Neutrophil (primary cell): ENCODE data around the gene ZBED1.

Experiments
- H3K27ac ChIP-seq: fragments of 200-600 bp; sonication (generic); 2 replicates; pipeline ENCODE4 v1.5.1; 2016; ENCODE audit warnings: mild to moderate bottlenecking, moderate library complexity
- H3K27me3 ChIP-seq: fragments of 200-600 bp; sonication (generic); 2 replicates; pipeline ENCODE4 v1.6.0; 2016; ENCODE audit warnings: mild to moderate bottlenecking
- H3K36me3 ChIP-seq: fragments of 200-600 bp; sonication (generic); 2 replicates; pipeline ENCODE4 v1.5.1; 2017
- H3K4me1 ChIP-seq, 2 experiments: fragments of 200-600 bp in 1 of 2; sonication (generic) in 1 of 2; 1 replicate in 1 of 2; 2 replicates in 1 of 2; pipeline versions ENCODE4 v1.5.1 to v1.6.1; 2013 to 2016; ENCODE audit warnings: low read depth in 1 of 2, low read length in 1 of 2, mild to moderate bottlenecking in 1 of 2, moderate library complexity in 1 of 2; ENCODE audit not compliant: control insufficient read depth in 1 of 2, insufficient read depth in 1 of 2
- H3K4me3 ChIP-seq, 2 experiments: fragments of 200-600 bp in 1 of 2; sonication (generic) in 1 of 2; 1 replicate in 1 of 2; 2 replicates in 1 of 2; pipeline ENCODE4 v1.5.1; 2013 to 2016; ENCODE audit warnings: low read depth in 1 of 2, low read length in 1 of 2, mild to moderate bottlenecking in 1 of 2, moderate library complexity in 1 of 2
- H3K9me3 ChIP-seq: fragments of 200-600 bp; sonication (generic); 2 replicates; pipeline ENCODE4 v1.5.1; 2016
- TF ChIP-seq, protein P1 (sequence below): fragments of 200-600 bp; sonication (generic); IDR thresholded peaks from 2 replicates; pipeline ENCODE4 v1.5.1; 2016; ENCODE audit warnings: antibody characterized with exemption

ZBED1 gene

DNA sequence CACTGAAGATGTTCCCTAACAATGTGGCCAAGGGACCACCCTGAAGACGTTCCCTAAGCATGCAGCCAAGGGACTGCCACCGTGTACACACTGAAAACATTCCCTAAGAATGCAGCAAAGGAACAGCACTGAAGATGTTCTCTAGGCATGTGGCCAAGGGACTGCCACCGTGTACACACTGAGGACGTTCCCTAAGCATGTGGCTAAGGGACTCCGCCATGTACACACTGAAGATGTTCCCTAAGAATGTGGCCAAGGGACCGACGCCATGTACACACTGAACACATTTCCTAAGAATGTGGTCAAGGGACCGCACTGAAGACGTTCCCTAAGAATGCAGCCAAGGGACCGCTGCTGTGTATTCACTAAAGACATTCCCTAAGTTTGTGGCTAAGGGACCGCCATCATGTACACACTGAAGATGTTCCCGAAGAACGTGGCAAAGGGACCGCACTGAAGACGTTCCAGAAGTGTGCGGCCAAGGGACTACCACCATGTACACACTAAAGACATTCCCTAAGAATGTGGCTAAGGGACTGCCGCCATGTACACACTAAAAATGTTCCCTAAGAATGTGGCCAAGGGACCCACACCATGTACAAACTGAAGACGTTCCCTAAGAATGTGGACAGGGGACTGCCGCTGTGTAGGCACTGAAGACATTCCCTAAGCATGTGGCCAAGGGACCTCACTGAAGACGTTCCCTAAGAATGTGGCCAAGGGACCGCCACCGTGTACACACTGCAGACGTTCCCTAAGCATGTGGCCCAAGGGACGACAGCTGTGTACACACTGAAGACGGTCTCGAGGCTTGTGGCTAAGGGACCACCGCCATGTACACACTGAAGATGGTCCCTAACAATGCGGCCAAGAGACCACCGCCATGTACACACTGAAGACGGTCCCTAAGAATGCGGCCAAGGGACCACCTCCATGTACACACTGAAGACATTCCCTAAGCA is 54.8 kb downstream of the ZBED1 start:
- H3K9me3 ChIP-seq = no peaks in the 10 kb centered on the region
- H3K27me3 ChIP-seq = no peaks in the 10 kb centered on the region
- TF ChIP-seq, protein P1, sequence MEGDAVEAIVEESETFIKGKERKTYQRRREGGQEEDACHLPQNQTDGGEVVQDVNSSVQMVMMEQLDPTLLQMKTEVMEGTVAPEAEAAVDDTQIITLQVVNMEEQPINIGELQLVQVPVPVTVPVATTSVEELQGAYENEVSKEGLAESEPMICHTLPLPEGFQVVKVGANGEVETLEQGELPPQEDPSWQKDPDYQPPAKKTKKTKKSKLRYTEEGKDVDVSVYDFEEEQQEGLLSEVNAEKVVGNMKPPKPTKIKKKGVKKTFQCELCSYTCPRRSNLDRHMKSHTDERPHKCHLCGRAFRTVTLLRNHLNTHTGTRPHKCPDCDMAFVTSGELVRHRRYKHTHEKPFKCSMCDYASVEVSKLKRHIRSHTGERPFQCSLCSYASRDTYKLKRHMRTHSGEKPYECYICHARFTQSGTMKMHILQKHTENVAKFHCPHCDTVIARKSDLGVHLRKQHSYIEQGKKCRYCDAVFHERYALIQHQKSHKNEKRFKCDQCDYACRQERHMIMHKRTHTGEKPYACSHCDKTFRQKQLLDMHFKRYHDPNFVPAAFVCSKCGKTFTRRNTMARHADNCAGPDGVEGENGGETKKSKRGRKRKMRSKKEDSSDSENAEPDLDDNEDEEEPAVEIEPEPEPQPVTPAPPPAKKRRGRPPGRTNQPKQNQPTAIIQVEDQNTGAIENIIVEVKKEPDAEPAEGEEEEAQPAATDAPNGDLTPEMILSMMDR = no peak
- H3K27ac ChIP-seq = no peak overlapping the region
- no peaks in the 10 kb centered on the region for H3K4me1 ChIP-seq
- H3K36me3 ChIP-seq = no peaks in the 10 kb centered on the region
- H3K4me3 ChIP-seq = no peak overlapping the region

DNA sequence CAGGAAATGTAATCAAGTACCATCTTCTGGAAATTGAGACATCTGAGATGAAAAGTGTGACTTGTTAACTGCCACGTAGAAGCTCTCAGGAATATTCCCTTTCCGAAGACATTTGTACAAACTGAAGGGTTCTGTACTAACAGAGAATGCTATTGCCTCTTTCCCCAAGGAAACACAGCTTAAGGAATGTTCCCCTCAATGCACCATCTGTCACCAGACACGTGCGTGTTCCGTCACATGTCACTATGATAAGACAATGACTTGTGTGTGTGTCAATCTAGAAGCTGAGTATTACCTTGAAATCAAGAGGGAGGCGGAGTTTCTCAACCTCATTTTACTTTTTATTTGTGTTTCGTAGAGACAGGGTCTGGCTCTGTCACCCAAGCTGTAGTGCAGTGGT is 58.1 kb downstream of the ZBED1 start:
- no peaks in the 10 kb centered on the region for H3K9me3 ChIP-seq
- H3K4me1 ChIP-seq = no peaks in the 10 kb centered on the region
- H3K4me3 ChIP-seq = no peak overlapping the region
- H3K27me3 ChIP-seq = no peaks in the 10 kb centered on the region
- H3K36me3 ChIP-seq = no peaks in the 10 kb centered on the region
- TF ChIP-seq, protein P1 = no peak
- no peak overlapping the region for H3K27ac ChIP-seq

DNA sequence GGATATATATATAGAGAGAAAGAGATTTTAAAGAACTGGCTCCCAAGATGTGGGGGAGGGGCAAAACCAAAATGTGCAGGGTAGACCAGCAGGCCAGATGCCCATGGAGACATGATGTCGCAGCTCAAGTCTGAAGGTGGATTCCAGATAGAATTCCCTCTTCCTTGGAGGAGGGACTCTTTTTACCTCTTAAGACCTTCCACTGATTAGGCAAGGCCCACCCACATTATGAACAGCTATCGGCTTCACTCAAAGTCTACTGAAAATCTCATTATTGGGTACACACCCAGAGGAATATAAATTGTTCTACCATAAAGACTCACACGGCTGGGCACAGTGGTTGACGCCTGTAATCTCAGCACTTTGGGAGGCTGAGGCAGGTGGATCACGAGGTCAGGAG is 59.3 kb downstream of the ZBED1 start:
- Histone ChIP-seq H3K4me1 (no peaks in the 10 kb centered on the region), H3K9me3 (no peaks in the 10 kb centered on the region)

DNA sequence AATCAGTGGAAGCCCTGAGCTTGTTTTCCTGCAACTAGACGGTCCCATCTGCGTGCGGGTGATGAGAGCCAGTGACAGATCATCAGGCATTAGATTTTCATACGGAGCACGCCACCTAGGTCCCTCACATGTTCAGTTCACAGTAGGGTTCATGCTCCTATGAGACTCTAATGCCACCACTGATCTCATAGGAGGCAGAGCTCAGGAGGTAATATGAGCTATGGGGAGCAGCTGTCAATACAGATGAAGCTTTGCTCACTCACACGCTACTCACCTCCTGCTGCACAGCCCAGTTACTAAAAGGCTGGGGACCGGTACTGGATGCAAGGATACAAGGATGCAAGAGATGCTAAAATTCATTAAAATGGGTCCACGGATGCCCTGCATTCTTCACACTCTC is 61.2 kb downstream of the ZBED1 start:
- Histone ChIP-seq H3K27me3 (no peaks in the 10 kb centered on the region), H3K36me3 (no peaks in the 10 kb centered on the region), H3K27ac (no peak overlapping the region), H3K9me3 (no peaks in the 10 kb centered on the region), H3K4me1 (no peaks in the 10 kb centered on the region), H3K4me3 (no peak overlapping the region)
- TF ChIP-seq, protein P1 = no peak

More for the DNA sequence above, 59.3 kb downstream of the ZBED1 start:
- H3K27ac ChIP-seq = no peak overlapping the region
- TF ChIP-seq, protein P1 = no peak
- no peak overlapping the region for H3K4me3 ChIP-seq
- no peaks in the 10 kb centered on the region for H3K36me3 ChIP-seq
- H3K27me3 ChIP-seq = no peaks in the 10 kb centered on the region
